Measurements from ENCODE around the gene PALMD.

The PALMD gene

GRCh38 chr1:99704356-99704816 lies 58.5 kb downstream of the PALMD start:
- no peak for DNase-seq

GRCh38 chr1:99705385-99705784 lies 59.5 kb downstream of the PALMD start:
- DNase-seq, result no peak

- DNase-seq, result peak; percentile 28
These were observed 61.7 kb downstream of the PALMD start for GRCh38 chr1:99707535-99708142.

- DNase-seq, result no peak
These were observed 65.1 kb downstream of the PALMD start for GRCh38 chr1:99710994-99711393.

GRCh38 chr1:99713006-99713405 lies 67.1 kb downstream of the PALMD start:
- no peak for DNase-seq

GRCh38 chr1:99717005-99717404 lies 71.1 kb downstream of the PALMD start:
- DNase-seq, result no peak

- DNase-seq, result no peak
These were observed 77.3 kb downstream of the PALMD start for GRCh38 chr1:99723251-99723650.

GRCh38 chr1:99725996-99726395 lies 80.1 kb downstream of the PALMD start:
- no peak for DNase-seq

- no peak for DNase-seq
These were observed 80.5 kb downstream of the PALMD start for GRCh38 chr1:99726407-99726806.

GRCh38 chr1:99726818-99727217 lies 80.9 kb downstream of the PALMD start:
- DNase-seq, result no peak

- no peak for DNase-seq
These were observed 81.8 kb downstream of the PALMD start for GRCh38 chr1:99727575-99728185.

- no peak for DNase-seq
These were observed 82.8 kb downstream of the PALMD start for GRCh38 chr1:99728494-99729235.

GRCh38 chr1:99731384-99731783 lies 85.5 kb downstream of the PALMD start:
- DNase-seq, result no peak

GRCh38 chr1:99735852-99736251 lies 89.9 kb downstream of the PALMD start:
- no peak for DNase-seq

GRCh38 chr1:99737016-99737415 lies 91.1 kb downstream of the PALMD start:
- DNase-seq, result no peak

GRCh38 chr1:99738858-99739465 lies 93.0 kb downstream of the PALMD start:
- no peak for DNase-seq

GRCh38 chr1:99740141-99740540 lies 94.2 kb downstream of the PALMD start:
- no peak for DNase-seq
